Suprapubic skin (tissue), 4 donors: ENCODE measurements around the gene E2F6. TPM values are rescaled to one million over a fixed set of nuclear protein-coding genes. Genes with fewer than 3 reads are reported as not detected.

ENCODE experiments used
- DNase-seq, 2 donors: peaks; one replicate each; pipeline ENCODE4 v3.0.0-alpha.2; 2019; ENCODE audit warnings: low spot score in 2 of 2
- H3K27ac ChIP-seq: fragments of 200-600 bp; sonication (generic); one replicate; pipeline ENCODE4 v1.5.1; 2019
- H3K27me3 ChIP-seq: fragments of 200-600 bp; sonication (generic); one replicate; pipeline ENCODE4 v1.5.1; 2019
- H3K36me3 ChIP-seq: fragments of 200-600 bp; sonication (generic); one replicate; pipeline ENCODE4 v1.5.1; 2019
- H3K4me1 ChIP-seq: fragments of 200-600 bp; sonication (generic); one replicate; pipeline ENCODE4 v1.5.1; 2019
- H3K4me3 ChIP-seq: fragments of 200-600 bp; sonication (generic); one replicate; pipeline ENCODE4 v1.5.1; 2019; ENCODE audit warnings: mild to moderate bottlenecking
- H3K9me3 ChIP-seq: fragments of 200-600 bp; sonication (generic); one replicate; pipeline ENCODE4 v1.5.1; 2019
- EP300 ChIP-seq: sonication (generic); formaldehyde crosslinking; IDR thresholded peaks from one replicate; pipeline ENCODE4 v1.6.1; 2017; ENCODE audit warnings: antibody characterized with exemption
- POLR2A ChIP-seq, 2 donors: fragments of 450-650 bp; IDR thresholded peaks; one replicate each; pipeline ENCODE4 v1.6.1; 2017; ENCODE audit warnings: antibody characterized with exemption in 2 of 2, mild to moderate bottlenecking in 2 of 2, moderate library complexity in 2 of 2
- POLR2AphosphoS5 ChIP-seq, 3 donors: sonication (generic); formaldehyde crosslinking; IDR thresholded peaks; one replicate each; pipeline ENCODE4 v1.6.1; 2017; ENCODE audit warnings: antibody characterized with exemption in 3 of 3
- WGBS: methylation state at CpG from one replicate; pipeline ENCODE4 v1.1.5; 2018; 5-methylcytosine and 5-hydroxymethylcytosine counted together
- total RNA-seq, 4 donors: library from RNA; depleted of rRNA; stranded (reverse); fragments of >200 nt; gene quantifications; one replicate each; pipeline ENCODE4 v1.1.0, GENCODE V29; 2016
- TF ChIP-seq, protein P1 (sequence below), 2 donors: fragments of 200-600 bp in 1 of 2; fragments of 450-650 bp in 1 of 2; sonication (generic) in 1 of 2; IDR thresholded peaks; one replicate each; pipeline ENCODE4 v1.5.1; 2016 to 2019; ENCODE audit warnings: antibody characterized with exemption in 2 of 2, mild to moderate bottlenecking in 1 of 2, moderate library complexity in 1 of 2

E2F6 gene
- total RNA-seq, 4 donors from 2014 or later = 9.3 to 15.7 (median 10.3) TPM

DNA sequence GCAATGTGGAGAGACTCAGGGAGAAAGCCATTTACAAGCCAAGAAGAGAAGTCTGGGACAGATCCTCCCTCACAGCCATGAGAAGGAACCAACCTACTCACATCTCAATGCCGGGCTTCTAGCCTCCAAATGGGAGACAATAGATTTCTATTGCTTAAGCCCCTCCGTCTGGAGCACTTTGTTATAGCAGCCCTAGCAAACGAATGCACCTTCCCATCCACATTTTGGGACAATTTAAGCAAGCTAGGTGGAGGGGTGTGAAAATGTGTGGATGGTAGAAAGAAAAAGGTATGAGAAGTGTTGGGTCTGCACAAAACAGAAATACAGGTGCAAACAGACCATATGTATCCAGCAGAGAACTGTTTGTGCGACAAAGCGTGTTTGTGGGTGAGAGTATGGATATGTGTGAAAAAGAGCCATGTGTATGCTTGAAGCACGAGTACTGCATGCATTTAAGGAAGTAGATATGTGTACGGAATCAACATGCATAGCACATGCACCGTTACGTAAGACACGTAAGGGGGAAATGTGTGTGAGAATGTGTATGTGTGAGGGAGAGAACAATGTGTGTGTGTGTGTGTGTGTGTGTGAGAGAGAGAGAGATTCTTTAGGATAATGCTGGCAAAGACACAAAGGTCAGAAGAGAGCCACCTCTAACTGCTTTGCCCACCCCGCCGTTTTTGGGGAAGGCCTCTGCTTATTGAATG, 13.1 kb upstream of the E2F6 start:
- Histone ChIP-seq H3K27me3 (peaks cover 7% of the 10 kb centered on the region), H3K36me3 (no peaks in the 10 kb centered on the region), H3K9me3 (no peaks in the 10 kb centered on the region), H3K27ac (no peak overlapping the region), H3K4me3 (no peak overlapping the region), H3K4me1 (peaks cover 17% of the 10 kb centered on the region)
- DNase-seq = no peak
- 71% methylated on average over 12 of the region's 12 CpGs for WGBS
- TF ChIP-seq POLR2A (IDR thresholded peaks at IDR 0.05) = no peak
- TF ChIP-seq EP300 = no peak
- TF ChIP-seq, protein P1, sequence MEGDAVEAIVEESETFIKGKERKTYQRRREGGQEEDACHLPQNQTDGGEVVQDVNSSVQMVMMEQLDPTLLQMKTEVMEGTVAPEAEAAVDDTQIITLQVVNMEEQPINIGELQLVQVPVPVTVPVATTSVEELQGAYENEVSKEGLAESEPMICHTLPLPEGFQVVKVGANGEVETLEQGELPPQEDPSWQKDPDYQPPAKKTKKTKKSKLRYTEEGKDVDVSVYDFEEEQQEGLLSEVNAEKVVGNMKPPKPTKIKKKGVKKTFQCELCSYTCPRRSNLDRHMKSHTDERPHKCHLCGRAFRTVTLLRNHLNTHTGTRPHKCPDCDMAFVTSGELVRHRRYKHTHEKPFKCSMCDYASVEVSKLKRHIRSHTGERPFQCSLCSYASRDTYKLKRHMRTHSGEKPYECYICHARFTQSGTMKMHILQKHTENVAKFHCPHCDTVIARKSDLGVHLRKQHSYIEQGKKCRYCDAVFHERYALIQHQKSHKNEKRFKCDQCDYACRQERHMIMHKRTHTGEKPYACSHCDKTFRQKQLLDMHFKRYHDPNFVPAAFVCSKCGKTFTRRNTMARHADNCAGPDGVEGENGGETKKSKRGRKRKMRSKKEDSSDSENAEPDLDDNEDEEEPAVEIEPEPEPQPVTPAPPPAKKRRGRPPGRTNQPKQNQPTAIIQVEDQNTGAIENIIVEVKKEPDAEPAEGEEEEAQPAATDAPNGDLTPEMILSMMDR (IDR thresholded peaks at IDR 0.05) = no peak
- no peak for TF ChIP-seq POLR2AphosphoS5 (IDR thresholded peaks at IDR 0.05)

DNA sequence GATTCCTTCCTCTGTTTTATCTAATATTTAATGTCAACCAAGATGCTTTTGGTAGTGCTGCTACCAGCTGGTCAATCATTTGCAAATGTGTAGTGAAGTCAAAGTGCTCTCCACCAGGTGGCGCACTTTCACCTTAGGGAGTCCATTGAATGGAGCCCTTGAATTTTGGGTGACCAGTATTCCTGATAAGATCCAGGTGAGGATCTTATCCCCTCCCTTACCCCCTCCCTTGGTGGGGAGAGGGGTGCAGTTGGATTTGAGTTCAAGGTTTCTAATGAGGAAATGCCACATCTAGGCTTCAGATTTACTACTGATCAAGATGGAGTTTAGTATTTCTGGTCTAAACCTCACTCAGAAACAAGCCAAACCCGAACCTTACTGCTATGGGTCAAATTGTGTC, 12.0 kb upstream of the E2F6 start:
- no peaks in the 10 kb centered on the region for H3K36me3 ChIP-seq
- H3K4me1 ChIP-seq = peaks cover 8% of the 10 kb centered on the region
- H3K27me3 ChIP-seq = peaks cover 7% of the 10 kb centered on the region
- no peak overlapping the region for H3K4me3 ChIP-seq
- no peaks in the 10 kb centered on the region for H3K9me3 ChIP-seq
- 39% methylated on average over 2 of the region's 2 CpGs for WGBS
- H3K27ac ChIP-seq = no peak overlapping the region
- TF ChIP-seq, protein P1 (IDR thresholded peaks at IDR 0.05) = peak; percentile 74 to 76
- no peak for TF ChIP-seq POLR2AphosphoS5 (IDR thresholded peaks at IDR 0.05)
- DNase-seq = peak; percentile 94 to 97

DNA sequence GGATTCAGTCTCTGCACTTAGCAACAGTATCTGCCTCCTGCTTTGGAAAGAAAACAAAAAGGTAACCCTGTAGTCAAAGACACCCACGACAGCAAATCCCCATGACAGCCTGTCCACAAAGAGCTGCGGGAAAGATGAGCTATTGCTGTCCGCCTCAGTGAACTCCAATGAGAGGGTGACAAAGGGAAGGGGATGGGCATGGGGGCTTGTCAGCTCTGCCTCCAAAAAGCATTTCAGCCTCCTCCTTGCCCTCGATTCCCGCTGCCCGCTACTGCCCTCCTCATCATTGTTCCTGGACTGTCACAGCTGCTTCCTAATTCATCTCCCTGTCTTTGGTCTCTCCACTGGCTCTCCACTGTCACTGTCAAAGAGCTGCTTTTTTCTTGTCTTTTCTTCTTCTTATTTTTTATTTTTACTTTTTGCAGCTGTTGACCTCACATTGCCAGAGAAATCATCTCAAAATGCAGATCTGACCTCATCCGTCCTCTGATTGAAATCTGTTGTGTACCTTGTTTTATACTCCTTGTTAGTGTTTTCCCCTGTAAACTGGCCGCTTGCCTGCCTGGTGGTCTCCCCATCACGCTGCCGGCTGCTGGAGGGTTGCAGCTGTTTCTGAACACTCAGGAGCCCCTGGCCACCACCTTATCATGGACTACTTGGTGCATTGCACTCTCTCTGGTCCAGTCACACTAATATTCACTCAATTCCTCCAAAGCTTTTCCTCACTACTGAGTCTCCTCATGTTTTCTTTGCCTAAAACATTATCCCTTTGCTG, 7.9 kb upstream of the E2F6 start:
- Histone ChIP-seq H3K4me1 (no peaks in the 10 kb centered on the region), H3K27ac (no peak overlapping the region), H3K4me3 (no peak overlapping the region), H3K27me3 (no peaks in the 10 kb centered on the region), H3K36me3 (no peaks in the 10 kb centered on the region), H3K9me3 (no peaks in the 10 kb centered on the region)
- TF ChIP-seq POLR2AphosphoS5 (IDR thresholded peaks at IDR 0.05) = no peak
- TF ChIP-seq POLR2A (IDR thresholded peaks at IDR 0.05) = no peak
- TF ChIP-seq EP300 = no peak
- TF ChIP-seq, protein P1 (IDR thresholded peaks at IDR 0.05) = no peak
- no peak for DNase-seq
- 75% methylated on average over 10 of the region's 10 CpGs for WGBS

DNA sequence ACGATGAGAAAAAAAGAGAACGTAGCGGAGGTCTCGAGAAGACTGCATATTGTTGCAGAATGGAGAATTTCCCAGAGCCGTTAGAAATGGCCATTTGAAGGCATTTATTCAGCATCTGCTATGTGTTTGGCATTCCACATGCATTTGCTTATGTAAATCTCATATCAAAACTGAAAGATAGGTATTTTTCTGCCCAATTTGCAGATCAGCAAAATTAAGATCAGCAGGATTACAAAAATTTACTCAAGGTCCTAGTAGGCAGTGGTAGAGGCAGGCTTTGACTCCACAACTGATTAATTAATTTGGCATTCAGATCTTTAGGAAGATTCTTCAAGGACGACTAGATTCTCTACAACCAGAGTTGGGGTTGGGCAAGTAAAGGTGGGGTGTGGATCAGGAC, 1.8 kb upstream of the E2F6 start:
- TF ChIP-seq POLR2AphosphoS5 (IDR thresholded peaks at IDR 0.05) = no peak
- TF ChIP-seq EP300 = no peak
- TF ChIP-seq, protein P1 (IDR thresholded peaks at IDR 0.05) = no peak
- TF ChIP-seq POLR2A (IDR thresholded peaks at IDR 0.05) = no peak
- Histone ChIP-seq H3K9me3 (no peaks in the 10 kb centered on the region), H3K4me1 (peaks cover 34% of the 10 kb centered on the region), H3K27ac (no peak overlapping the region), H3K4me3 (no peak overlapping the region), H3K36me3 (peaks cover 4% of the 10 kb centered on the region), H3K27me3 (no peaks in the 10 kb centered on the region)
- no peak for DNase-seq
- WGBS = 69% methylated on average over 6 of the region's 6 CpGs

DNA sequence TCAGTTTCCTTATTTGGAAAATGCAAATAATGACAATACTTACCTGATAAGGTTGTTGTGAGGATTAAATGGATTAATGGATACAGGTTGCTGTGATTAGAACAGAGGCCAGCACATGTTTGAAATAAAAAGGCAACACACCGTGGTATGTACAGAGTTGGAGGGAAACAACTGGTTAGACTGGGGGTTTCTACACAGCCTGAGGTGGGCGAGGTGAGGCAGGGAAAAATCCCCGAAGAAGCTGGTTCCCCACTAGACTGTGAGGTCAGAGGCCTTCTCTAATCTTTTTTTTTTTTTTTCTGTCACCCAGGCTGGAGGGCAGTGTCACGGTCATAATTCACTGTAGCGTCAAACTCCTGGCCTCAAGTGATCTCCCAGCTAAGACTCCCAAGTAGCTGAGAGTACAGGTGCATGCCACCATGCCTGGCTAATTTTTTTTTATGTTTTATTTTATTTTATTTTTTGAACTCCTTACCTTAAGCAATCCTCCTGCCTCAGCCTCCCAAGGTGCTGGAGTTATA, 1.2 kb upstream of the E2F6 start:
- Histone ChIP-seq H3K4me3 (no peak overlapping the region), H3K4me1 (peaks cover 39% of the 10 kb centered on the region), H3K27me3 (no peaks in the 10 kb centered on the region), H3K9me3 (no peaks in the 10 kb centered on the region), H3K36me3 (peaks cover 4% of the 10 kb centered on the region), H3K27ac (no peak overlapping the region)
- WGBS = 82% methylated on average over 5 of the region's 5 CpGs
- TF ChIP-seq, protein P1 (IDR thresholded peaks at IDR 0.05) = no peak
- TF ChIP-seq POLR2AphosphoS5 (IDR thresholded peaks at IDR 0.05) = no peak
- TF ChIP-seq EP300 = no peak
- no peak for TF ChIP-seq POLR2A (IDR thresholded peaks at IDR 0.05)
- DNase-seq = no peak
